Kasumi-1 (cell line): ENCODE data around the gene KCTD20.
"Not testable (repeated sequence)": the region's sequence is repeated elsewhere in the genome, so short reads cannot be mapped to it uniquely, and the experiment has no call there.

ENCODE experiments used
- DNase-seq, 2 experiments: peaks; one replicate each; lab custom pipeline; 2025; lab: John Stamatoyannopoulos, UW

KCTD20 gene

GRCh38 chr6:36442671-36443470 lies at the start of gene KCTD20, which contains the start of gene PXT1:
KCTD20 (plus strand) TSS chr6:36443000; CDS start chr6:36470098, 27,098 bp downstream.
PXT1 (minus strand) TSS chr6:36442854; CDS start chr6:36426082, 16,772 bp downstream.
- DNase-seq: peak; percentile 80 to 88

- no peak for DNase-seq
These were observed 42.8 kb upstream of the KCTD20 start for GRCh38 chr6:36399970-36400369.

GRCh38 chr6:36402481-36402880 lies 40.3 kb upstream of the KCTD20 start:
- DNase-seq: no peak

GRCh38 chr6:36404164-36404563 lies 38.6 kb upstream of the KCTD20 start:
- DNase-seq: no peak

GRCh38 chr6:36409718-36410117 lies 33.1 kb upstream of the KCTD20 start:
- not testable (repeated sequence) for DNase-seq

- DNase-seq: no peak
These were observed 29.0 kb upstream of the KCTD20 start for GRCh38 chr6:36413489-36414480.

GRCh38 chr6:36414481-36414880 lies 28.3 kb upstream of the KCTD20 start:
- DNase-seq: no peak

GRCh38 chr6:36418558-36418957 lies 24.2 kb upstream of the KCTD20 start:
- DNase-seq: no peak

GRCh38 chr6:36419310-36419709 lies 23.5 kb upstream of the KCTD20 start:
- no peak for DNase-seq

- DNase-seq: no peak
These were observed 20.1 kb upstream of the KCTD20 start for GRCh38 chr6:36422714-36423100.

- peak; percentile 96 to 98 for DNase-seq
These were observed 19.5 kb upstream of the KCTD20 start for GRCh38 chr6:36423101-36423824.

GRCh38 chr6:36426622-36427021 lies 16.2 kb upstream of the KCTD20 start:
- no peak for DNase-seq

- no peak for DNase-seq
These were observed 13.9 kb upstream of the KCTD20 start for GRCh38 chr6:36428911-36429310.

GRCh38 chr6:36430351-36430750 lies 12.4 kb upstream of the KCTD20 start:
- no peak for DNase-seq

- no peak for DNase-seq
These were observed 11.6 kb upstream of the KCTD20 start for GRCh38 chr6:36431197-36431596.

GRCh38 chr6:36432151-36432671 lies 10.6 kb upstream of the KCTD20 start:
- DNase-seq: no peak

- DNase-seq: no peak
These were observed 6.3 kb upstream of the KCTD20 start for GRCh38 chr6:36436466-36436865.

GRCh38 chr6:36441307-36441894 lies 1.4 kb upstream of the KCTD20 start:
- peak; percentile 90 to 93 for DNase-seq

- no peak for DNase-seq
These were observed 613 bp upstream of the KCTD20 start for GRCh38 chr6:36442103-36442670.

- DNase-seq: peak; percentile 37 to 50
These were observed 950 bp downstream of the KCTD20 start for GRCh38 chr6:36443471-36444428.
